MCF 10A (cell line): ENCODE measurements around the gene LRMDA. TPM values are rescaled to one million over a fixed set of nuclear protein-coding genes. Genes with fewer than 3 reads are reported as not detected.

ENCODE experiments used
- BruUV-seq: library from RNA; stranded (reverse); fragments of 400-500 nt; replicated peaks from 2 replicates; lab custom pipeline; 2021; lab: Mats Ljungman, UMichigan
- CTCF ChIA-PET: fragments of 300-600 bp; sonication (Branson Sonifier 250); formaldehyde crosslinking; extraction: SDS; loops from one replicate; lab custom pipeline; 2021; ENCODE audit warnings: antibody characterized with exemption, inconsistent platforms; lab: Yijun Ruan, JAX
- POLR2A ChIA-PET: fragments of 300-600, 350-650 bp; sonication (Branson Sonifier 250); formaldehyde crosslinking; extraction: SDS; loops from one replicate; lab custom pipeline; 2020; ENCODE audit warnings: antibody characterized with exemption, inconsistent platforms; lab: Yijun Ruan, JAX
- DNase-seq: peaks from one replicate; pipeline ENCODE4 v3.0.0-alpha.2; 2018; ENCODE audit not compliant: unreplicated experiment
- H3K27ac Mint-ChIP-seq: one replicate; pipeline ENCODE4 v1.8.0; 2022; ENCODE audit warnings: mild to moderate bottlenecking, low read depth, mixed read lengths; ENCODE audit not compliant: unreplicated experiment
- H3K27me3 Mint-ChIP-seq: one replicate; pipeline ENCODE4 v1.8.0; 2022; ENCODE audit warnings: mixed read lengths; ENCODE audit not compliant: insufficient read depth, unreplicated experiment
- H3K36me3 Mint-ChIP-seq: one replicate; pipeline ENCODE4 v1.8.0; 2022; ENCODE audit warnings: mild to moderate bottlenecking, moderate library complexity, mixed read lengths; ENCODE audit not compliant: insufficient read depth, unreplicated experiment
- H3K4me1 Mint-ChIP-seq: one replicate; pipeline ENCODE4 v1.8.0; 2022; ENCODE audit warnings: mixed read lengths; ENCODE audit not compliant: insufficient read depth, unreplicated experiment
- H3K4me3 Mint-ChIP-seq: one replicate; pipeline ENCODE4 v1.8.0; 2022; ENCODE audit warnings: mild to moderate bottlenecking, moderate library complexity, mixed read lengths; ENCODE audit not compliant: unreplicated experiment
- H3K9me3 Mint-ChIP-seq: one replicate; pipeline ENCODE4 v1.8.0; 2022; ENCODE audit warnings: mixed read lengths; ENCODE audit not compliant: unreplicated experiment
- intact Hi-C: fragments of 100-400 bp; cut with micrococcal nuclease; formaldehyde crosslinking; loops from 2 replicates; pipeline ENCODE4 v1.14.1; 2022
- total RNA-seq: library from RNA; stranded (reverse); gene quantifications from 2 replicates; pipeline ENCODE4 v1.2.3, GENCODE V29; 2022
- TF ChIP-seq, protein P1 (sequence below): fragments of 200-600 bp; IDR thresholded peaks from one replicate; pipeline ENCODE4 v1.8.0; 2022; ENCODE audit warnings: antibody characterized with exemption, mild to moderate bottlenecking; ENCODE audit not compliant: unreplicated experiment

The LRMDA gene
- total RNA-seq, 1 experiment from 2014 or later, result not detected

DNA sequence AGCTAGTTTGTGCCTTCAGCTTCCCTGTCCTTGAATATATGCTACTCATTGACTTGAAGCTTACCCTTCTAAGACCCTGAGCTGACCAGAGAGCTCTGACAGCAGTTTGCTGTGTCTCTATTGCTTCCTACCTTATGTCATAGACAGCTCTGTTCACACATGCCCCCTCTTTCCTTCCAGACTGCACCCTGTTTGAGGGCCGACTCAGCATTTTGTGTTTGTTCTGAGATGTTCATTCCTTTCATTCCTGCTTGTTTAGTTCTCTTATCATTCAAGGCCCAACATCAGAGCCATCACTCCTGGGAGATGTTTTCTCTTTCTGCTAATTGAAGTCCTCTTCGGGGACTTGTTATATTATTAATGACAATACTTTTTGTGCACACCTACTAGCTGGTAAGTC lies 518.9 kb downstream of the LRMDA start:
- BruUV-seq, result no TSS peak
- H3K36me3 Mint-ChIP-seq, result no peaks in the 10 kb centered on the region
- no peaks in the 10 kb centered on the region for H3K9me3 Mint-ChIP-seq
- intact Hi-C loops, result no loop called here
- no peak overlapping the region for H3K4me3 Mint-ChIP-seq
- TF ChIP-seq, protein P1, sequence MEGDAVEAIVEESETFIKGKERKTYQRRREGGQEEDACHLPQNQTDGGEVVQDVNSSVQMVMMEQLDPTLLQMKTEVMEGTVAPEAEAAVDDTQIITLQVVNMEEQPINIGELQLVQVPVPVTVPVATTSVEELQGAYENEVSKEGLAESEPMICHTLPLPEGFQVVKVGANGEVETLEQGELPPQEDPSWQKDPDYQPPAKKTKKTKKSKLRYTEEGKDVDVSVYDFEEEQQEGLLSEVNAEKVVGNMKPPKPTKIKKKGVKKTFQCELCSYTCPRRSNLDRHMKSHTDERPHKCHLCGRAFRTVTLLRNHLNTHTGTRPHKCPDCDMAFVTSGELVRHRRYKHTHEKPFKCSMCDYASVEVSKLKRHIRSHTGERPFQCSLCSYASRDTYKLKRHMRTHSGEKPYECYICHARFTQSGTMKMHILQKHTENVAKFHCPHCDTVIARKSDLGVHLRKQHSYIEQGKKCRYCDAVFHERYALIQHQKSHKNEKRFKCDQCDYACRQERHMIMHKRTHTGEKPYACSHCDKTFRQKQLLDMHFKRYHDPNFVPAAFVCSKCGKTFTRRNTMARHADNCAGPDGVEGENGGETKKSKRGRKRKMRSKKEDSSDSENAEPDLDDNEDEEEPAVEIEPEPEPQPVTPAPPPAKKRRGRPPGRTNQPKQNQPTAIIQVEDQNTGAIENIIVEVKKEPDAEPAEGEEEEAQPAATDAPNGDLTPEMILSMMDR, result no peak
- H3K4me1 Mint-ChIP-seq, result no peaks in the 10 kb centered on the region
- ChIA-PET CTCF (no interaction called here), POLR2A (no interaction called here)
- no peaks in the 10 kb centered on the region for H3K27me3 Mint-ChIP-seq
- DNase-seq, result no peak
- H3K27ac Mint-ChIP-seq, result no peak overlapping the region

DNA sequence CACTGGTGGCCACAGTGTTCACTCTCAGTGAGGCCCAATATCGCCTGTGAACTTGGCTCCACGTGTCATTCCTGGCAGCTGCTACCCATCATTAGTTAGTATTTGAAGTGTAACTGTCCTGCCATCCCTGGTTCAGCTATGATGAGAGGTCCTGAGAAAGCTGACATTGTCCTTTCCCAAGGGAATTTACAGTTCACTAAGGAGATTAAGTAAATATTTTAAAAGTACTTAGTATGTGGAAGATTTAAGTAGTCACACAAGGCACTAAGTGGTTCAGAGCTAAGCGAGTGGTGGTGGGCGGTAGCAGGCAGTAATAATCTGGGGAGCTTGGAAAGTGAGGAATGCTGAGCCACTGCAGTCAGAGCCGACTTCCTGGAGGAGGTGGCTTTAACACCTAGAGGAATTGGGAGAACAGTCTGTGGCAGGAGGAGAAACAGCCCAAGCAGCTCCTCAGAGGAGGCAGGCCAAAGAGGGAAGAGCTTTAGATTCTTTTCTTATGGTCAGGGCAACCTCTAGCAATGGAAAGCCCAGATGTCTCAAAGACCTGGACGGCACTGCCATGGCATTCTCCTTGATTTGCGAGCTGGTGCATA lies 519.7 kb downstream of the LRMDA start:
- no peaks in the 10 kb centered on the region for H3K27me3 Mint-ChIP-seq
- no peak overlapping the region for H3K27ac Mint-ChIP-seq

DNA sequence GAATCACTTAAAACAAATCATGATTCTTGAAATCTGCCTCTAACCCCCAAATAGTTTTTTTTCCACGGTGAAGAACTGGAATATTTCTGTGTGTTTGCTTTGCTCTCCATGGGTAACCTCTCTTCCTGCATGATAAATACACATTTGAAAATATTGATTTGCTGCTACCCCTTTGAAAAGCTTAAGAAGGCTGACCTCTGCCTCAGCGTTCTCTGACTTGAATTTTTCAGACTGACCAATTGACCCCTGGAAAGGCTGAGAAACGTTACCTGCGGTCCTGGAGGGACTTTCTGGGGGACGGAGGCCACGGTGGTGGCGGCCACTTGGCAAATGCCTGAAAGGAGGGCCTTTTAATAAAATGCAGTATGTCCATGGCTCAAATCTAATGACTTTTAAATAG lies 520.2 kb downstream of the LRMDA start:
- TF ChIP-seq, protein P1, result no peak
- ChIA-PET CTCF (interaction anchor here (0.7 kb wide), 1 partner anchor 200 kb away, joined by 3 read pairs; no protein-coding TSS in a partner anchor), POLR2A (no interaction called here)
- Mint-ChIP-seq H3K4me3 (no peak overlapping the region), H3K36me3 (no peaks in the 10 kb centered on the region), H3K27me3 (no peaks in the 10 kb centered on the region), H3K9me3 (no peaks in the 10 kb centered on the region), H3K4me1 (no peaks in the 10 kb centered on the region), H3K27ac (no peak overlapping the region)
- intact Hi-C loops, result no loop called here
- BruUV-seq, result no TSS peak
- no peak for DNase-seq

More for the DNA sequence above, 519.7 kb downstream of the LRMDA start:
- intact Hi-C loops, result no loop called here
- no peak overlapping the region for H3K4me3 Mint-ChIP-seq
- TF ChIP-seq, protein P1, result no peak
- H3K9me3 Mint-ChIP-seq, result no peaks in the 10 kb centered on the region
- DNase-seq, result no peak
- CTCF ChIA-PET, result interaction anchor here (0.8 kb wide), 1 partner anchor 551 kb away, joined by 3 read pairs; no protein-coding TSS in a partner anchor
- POLR2A ChIA-PET, result no interaction called here
- no peaks in the 10 kb centered on the region for H3K4me1 Mint-ChIP-seq
- H3K36me3 Mint-ChIP-seq, result no peaks in the 10 kb centered on the region
- BruUV-seq, result no TSS peak

DNA sequence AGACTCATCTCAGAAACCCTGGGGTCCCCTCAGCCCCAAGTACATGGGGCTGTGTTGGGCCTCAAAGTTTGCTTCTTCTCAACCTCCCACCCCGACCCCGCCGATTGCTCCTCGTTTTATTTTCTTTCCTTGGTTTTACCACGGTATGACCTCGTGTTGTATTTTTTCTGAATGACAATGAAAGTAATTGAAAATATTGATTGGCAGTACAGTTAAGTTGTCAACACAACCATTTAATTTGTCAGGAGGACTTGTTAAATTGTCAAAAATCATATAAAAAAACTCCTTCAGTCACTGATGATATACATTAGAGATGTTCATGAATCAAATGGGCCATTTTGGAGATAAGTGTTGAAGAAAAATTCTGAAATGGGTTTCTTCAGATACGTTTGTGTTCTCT lies 520.7 kb downstream of the LRMDA start:
- ChIA-PET POLR2A (no interaction called here), CTCF (interaction anchor here (0.7 kb wide), 1 partner anchor 199 kb away, joined by 3 read pairs; no protein-coding TSS in a partner anchor)
- intact Hi-C loops, result no loop called here
- Mint-ChIP-seq H3K4me1 (no peaks in the 10 kb centered on the region), H3K27me3 (no peaks in the 10 kb centered on the region), H3K9me3 (no peaks in the 10 kb centered on the region), H3K27ac (no peak overlapping the region), H3K4me3 (no peak overlapping the region), H3K36me3 (no peaks in the 10 kb centered on the region)
- no TSS peak for BruUV-seq
- DNase-seq, result no peak
- TF ChIP-seq, protein P1, result no peak
